Fibroblast of skin of scalp (primary cell): ENCODE measurements around the gene NKRF. TPM values are rescaled to one million over a fixed set of nuclear protein-coding genes. Genes with fewer than 3 reads are reported as not detected.
"Not testable (repeated sequence)": the region's sequence is repeated elsewhere in the genome, so short reads cannot be mapped to it uniquely, and the experiment has no call there.

ENCODE experiments used
- DNase-seq: peaks from one replicate; pipeline ENCODE4 v3.0.0-alpha.2; 2013
- polyA plus RNA-seq, 2 experiments: library from polyadenylated mRNA; unstranded; fragments of 120-200 nt; gene quantifications; one replicate each; pipeline ENCODE4 v1.2.1, GENCODE V29; 2013; ENCODE audit not compliant: insufficient read length in 2 of 2

The NKRF gene
- 7.5 TPM for polyA plus RNA-seq (2013, experiment 1 of 2; ENCODE audit: insufficient read length)
- 7.7 TPM for polyA plus RNA-seq (2013, experiment 2 of 2; ENCODE audit: insufficient read length)

DNA sequence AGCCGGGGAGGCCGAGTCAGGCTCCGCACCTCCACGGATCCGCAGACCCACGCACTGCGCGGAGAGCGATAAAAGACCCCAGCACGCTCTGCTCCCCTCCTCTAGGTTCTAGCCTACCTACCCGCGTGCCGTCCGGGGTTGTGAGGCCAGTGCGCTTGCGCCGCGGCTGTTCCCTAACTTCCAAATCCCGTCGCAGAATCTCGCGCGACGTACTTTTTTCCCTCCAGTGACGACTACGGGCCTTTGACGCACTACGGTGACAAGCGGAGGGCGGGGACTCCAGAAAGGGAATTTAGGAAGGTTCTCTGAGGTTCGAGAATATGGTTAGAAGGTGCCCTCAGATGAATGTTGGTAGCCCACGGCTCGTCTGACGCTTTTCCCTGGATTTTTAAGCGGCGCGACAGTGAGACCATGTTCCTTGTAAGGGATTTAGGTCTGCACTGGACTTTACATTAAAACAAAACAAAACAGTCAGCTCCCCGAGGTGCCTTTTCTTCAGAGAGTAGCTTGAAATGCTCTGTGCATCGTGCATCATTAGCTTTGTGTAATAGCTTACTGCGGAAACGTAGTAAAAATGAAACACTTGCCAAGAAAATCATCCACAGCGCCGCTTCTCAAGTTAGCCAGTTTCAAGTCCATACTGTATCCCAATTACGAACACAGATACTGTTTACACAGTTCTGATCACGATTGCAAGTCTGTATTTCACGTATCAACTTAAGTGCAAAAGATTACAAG lies at the start of gene NKRF:
TSS of gene NKRF (minus strand) at position 145 of the 738 bp plus-strand sequence.
- DNase-seq: peak; percentile 92

DNA sequence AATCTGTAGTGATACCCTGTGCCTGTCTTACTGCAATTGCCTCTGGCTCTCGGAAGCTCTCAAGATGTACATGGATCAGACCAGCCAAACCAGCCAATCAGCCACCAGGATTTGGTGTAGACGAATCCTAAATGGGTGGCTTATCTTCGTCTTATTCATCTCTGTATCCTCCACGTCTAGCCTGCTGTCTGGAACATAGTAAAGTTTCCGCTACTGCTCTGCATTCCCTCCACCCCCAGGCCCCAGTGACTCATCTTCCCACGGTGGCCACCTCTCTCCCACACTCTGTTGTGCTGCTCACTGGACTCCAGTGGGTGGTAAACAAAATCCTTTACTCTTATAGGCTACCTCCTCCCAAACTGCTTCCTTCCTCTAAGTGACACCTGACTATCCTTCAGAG lies 48.9 kb upstream of the NKRF start:
- peak; percentile 54 for DNase-seq

DNA sequence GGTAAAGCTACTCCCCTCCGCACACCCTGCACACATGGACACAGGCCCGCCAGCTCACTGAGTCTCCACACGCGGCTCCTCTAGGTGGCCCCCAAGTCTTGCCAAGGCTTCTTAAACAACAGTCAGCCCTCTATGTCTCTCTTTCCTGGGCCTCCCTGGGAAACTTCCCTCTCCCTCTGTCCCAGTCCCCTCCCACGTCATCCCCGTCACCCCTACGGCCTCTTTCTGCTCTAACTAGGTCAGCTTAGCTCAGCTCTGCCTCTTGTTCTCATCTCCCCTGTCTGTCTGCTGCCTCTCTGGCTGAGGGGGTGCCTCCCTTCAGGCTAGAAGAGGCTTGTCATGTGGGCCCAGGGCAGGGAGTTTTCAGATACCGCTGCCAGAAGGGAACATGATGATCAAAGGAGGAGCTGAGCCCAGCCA lies 47.9 kb upstream of the NKRF start:
- DNase-seq: peak; percentile 32

DNA sequence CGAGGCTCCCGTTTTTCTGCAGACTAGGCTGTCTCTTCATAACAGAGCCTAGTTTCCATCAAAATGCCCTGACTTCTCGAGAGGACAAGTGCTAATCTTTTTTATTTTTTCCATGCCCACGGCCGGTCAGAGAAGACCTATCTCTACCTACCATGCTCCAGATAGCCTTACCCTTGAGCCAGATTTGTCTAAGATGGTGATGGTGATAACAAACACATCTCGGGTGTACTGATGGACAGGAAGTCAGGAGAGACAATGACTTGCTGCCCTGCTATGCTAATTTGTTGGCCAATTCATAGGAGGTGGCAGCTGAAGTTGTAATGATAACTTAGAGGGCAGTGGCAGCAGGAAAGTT lies 42.2 kb upstream of the NKRF start:
- no peak for DNase-seq

DNA sequence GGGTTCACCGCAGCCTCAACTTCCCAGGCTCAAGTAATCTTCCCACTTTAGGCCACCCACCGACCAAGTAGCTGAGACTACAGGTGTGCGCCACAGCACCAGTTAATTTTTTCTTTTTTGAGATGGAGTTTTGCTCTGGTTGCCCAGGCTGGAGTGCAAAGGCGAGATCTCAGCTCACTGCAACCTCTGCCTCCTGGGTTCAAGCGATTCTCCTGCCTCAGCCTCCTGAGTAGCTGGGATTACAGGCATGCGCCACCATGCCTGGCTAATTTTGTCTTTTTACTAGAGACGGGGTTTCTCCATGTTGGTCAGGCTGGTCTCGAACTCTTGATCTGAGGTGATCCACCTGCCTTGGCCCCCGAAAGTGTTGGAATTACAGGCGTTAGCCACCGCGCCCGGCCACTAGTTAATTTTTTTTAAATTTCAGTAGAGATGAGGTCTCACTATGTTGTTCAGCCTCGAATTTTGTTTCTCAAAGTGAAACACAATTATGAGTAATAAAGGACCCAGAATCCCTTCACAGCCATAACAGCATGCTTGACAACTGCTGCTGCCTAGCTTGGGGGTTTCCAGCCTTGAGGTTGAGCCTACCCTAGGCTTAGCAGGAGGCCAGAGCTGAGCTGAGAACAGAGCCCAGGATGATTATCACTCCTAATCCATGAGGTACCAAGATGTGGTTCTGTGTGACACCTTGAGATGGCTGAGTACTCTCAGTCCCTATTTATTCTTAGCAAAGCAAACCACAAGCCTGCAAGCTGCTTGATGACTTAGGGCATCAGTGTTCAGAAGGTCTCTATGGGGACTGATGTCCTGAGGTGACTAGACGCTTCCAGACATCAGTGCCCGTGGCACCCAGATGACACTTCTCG lies 41.6 kb upstream of the NKRF start:
- DNase-seq: no peak

DNA sequence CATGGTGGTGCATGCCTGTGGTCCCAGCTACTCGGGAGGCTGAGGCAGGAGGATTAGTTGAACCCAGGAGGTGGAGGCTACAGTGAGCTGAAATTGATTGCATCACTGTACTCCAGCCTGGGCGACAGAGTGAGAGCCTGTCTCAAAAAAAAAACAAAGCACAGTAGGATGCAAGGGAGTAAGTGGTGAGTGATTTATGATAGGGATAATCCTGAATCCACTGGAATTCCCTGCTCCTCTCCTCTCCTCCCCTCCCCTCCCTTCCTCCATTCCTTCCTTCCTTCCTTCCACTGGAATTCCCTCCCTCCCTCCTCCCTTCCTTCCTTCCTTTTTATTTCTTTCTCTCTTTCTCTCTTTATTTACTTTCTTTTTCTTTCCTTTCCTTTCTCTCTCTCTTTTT lies 40.9 kb upstream of the NKRF start:
- DNase-seq: no peak

DNA sequence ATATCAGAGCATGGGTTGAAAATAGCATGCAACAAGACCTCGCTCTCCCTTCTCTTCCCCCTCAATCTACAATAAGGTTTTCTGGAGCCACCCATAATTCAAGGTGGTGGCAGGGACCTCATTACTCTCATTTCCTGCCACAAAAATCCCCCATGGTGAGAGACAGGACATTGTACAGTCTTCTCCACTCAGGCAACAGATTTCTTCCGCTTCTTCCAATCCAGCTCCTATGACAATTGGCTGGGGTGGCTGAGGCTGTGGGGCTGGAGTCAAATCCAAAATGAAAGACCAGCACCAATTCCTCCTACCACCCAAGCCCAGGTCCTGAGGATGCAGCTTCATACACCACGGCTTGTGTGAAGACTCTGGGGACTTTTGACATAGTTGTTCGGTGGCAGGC lies 40.3 kb upstream of the NKRF start:
- no peak for DNase-seq

DNA sequence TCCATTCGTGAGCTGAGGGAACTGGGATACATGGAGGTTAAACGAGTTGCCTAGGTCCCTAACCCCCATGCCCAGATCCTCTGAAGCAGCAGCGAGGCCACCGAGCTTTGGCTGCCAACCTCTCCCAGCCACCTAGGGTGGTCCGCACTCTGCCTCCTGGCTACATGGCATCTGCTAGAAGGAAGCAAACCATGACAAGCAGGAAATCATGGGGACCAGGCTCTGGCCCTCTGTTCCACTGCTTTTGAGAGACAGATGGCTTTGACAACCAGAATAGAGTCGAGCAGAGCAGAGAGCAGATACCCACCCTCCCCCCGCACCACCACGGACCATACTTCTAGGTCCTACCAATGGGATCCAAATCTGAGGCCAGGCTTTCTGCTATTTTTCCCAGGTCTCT lies 37.5 kb upstream of the NKRF start:
- no peak for DNase-seq

DNA sequence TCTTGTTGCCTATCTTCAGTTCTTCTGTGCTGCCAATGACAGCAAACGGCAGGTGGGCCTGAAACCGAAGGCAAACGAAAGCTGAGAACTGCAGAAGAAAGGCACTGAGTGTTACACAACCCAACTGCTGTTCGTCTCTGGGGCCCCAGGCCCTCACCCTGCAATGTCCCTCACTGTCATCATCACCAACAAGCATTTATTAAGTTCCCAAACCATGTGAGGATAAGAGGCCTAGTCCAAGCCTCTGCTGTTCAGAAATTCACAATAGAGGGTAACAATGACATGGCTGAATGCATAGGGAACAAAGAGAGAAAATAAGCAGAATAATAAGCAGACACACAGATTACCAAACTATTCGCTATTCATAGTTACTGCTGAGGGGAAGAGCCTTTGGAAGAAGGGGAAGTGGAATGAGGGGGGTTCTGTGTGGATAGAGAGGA lies 34.5 kb upstream of the NKRF start:
- DNase-seq: no peak

DNA sequence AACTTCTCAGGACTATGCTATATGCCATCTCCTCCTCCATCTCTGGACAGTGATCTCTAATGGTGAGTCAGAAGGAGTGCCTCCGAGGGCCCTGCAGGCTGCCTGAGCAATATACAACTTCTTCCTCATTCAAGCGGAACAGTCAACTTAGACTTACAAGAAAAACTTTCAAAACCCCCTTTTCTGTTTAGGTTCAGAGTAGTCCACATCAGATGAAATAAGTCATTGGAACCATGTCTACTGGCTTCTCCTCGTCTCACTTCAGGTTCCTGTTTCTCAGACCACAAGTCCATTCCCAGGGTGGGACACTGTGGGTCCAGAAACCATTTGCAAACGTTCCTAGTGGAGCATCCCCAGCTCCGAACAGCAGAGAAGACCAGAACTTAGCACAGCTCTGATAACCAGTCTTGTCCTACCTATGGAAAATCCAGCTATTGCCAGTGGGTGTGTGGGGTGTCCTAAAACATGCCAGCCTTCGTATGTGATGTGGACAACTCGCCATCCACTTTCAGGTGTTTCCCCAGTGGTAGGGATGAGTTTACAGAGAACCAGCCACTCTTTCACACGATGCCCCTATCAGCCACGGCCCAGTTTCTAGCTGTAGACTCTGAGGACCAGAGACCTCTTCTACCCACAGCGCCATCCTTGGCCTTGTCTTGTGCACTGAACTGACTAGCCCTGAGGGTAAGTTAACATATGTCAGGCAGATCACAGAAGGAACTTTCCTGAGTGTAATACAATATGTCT lies 32.7 kb upstream of the NKRF start:
- no peak for DNase-seq

DNA sequence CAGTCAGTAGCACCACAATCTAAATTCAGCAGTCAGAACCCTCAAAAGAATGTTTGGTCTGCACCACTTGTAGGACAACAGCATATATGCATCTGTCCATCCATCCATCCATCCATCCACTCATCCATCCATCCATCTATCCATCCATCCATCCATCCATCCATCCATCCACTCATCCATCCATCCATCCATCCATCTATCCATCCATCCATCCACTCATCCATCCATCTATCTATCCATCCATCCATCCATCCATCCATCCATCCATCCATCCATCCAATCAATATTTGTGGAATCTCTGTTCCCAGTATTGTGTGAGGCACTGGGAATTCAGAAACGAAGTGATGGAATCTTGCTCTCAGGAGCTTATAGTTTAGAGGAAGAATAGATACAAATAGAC lies 31.2 kb upstream of the NKRF start:
- DNase-seq: not testable (repeated sequence)

DNA sequence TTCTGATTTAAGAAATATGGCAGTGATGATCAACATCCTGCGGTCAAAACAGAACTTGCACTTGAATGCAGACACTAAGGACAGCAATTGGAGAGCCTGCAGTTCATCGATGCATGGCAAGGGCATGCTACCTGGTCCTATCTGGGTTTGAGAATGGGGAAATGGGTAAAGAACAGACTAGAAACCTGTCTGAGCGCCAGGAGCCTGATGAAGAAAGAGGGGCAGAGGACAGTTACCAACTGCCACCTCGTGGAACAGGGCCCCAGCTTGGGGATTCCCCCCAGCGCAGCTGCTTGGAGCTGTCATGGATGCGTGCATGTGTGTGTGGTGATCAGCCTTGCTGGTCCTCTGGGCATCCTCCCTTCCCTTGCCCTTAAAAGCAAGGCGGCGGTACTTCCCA lies 30.2 kb upstream of the NKRF start:
- no peak for DNase-seq

DNA sequence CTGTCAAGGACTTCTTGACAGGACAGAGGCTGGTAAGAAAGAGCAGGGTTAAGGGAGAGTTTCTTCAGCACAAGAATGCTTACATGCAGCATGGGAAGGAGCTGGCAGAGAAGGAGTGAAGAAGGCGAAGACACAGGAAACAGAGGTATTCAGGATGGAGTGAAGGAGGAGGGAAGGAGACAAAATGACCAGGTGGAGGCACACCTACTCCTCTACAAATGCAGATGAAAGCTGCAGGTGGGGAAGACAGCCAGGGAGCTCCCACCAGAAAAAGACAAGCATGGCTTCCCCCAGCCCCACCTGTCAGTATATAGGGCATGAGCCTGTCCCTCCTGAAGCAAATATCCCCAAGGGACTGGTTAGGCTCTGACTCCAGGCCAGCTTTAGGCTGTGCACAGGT lies 29.6 kb upstream of the NKRF start:
- DNase-seq: no peak

DNA sequence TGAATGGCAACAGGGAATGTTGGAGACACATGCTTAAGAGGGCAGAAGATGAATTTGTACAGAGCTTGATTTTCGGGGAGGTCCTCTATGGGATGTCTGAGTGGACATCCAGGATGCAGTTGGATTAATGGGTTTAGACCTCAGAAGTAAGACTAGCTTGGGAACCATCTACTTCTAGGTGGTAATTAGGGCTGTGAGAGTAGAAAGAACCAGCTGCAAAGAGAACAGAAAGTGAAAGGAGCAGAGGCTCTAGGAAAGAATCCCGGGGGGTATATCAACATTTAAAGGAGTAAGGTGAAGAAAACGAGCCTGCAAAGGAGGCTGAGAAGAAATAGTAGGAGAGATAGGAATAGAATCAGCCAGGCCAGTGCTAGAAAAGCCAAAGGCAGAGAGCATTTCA lies 29.0 kb upstream of the NKRF start:
- DNase-seq: no peak

DNA sequence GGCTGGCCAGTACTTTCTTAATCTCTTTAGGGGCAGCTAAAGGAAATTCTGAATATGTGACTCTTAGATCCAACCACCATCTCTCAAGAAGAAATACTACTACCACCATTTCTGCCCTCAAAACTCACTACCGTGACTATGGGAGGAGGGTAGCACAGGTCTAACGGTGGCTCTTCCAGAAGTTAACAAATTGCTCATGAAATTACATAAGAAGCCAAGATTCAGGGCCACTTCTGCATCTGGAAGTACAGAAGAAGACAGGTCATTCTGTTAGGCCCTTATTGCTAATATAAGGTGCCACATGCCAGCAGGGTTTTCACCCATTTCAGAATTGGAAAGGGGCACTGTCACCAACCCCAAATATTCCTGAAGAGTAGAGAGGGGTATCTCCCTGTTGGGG lies 19.6 kb upstream of the NKRF start:
- no peak for DNase-seq

DNA sequence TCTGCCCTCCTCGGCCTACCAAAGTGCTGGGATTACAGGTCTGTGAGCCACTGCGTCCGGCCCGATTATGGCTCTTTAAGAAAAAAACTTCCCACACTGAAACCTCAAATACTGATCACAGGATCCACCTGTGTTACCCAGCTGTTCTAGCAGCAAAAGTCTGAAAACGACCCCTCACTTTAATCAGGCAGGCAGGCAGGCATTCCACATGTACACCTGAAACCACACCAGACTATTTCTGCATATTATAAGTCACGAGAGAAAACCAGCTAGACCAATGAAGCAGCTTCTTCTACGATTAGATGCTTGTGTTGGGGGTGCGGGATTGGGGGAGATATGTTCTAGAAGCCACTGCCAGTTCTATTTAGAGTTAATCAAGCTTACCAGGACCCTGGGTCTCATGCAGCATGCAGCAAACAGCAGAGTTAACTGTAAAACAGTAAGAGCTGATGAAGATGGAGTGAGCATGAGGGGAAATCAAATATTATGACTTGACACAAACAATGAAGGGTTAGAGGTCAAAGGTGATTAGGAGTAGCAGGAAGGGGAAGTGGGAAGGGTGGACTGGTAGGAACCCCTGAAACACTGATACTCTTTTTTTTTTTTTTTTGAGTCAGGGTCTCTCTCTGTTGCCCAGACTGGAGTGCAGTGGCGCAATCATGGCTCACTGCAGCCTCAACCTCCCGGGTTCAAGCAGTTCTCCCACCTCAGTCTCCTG lies 18.9 kb upstream of the NKRF start:
- DNase-seq: no peak

DNA sequence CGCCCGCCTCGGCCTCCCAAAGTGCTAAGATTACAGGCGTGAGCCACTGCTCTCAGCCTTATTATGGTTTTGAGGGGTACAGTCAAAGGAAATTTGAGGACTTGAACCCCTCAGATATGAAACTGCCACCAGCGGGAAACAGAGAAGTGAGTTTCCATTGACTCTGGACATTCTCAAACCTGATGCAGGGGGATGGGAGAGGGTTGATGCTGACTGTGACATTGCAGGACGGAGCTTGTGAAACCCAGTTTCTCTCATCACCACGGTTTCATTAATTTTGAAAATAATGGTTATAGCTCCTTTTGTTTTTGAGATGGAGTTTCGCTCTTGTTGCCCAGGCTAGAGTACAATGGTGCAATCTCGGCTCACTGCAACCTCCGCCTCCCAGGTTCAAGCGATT lies 18.2 kb upstream of the NKRF start:
- DNase-seq: no peak

DNA sequence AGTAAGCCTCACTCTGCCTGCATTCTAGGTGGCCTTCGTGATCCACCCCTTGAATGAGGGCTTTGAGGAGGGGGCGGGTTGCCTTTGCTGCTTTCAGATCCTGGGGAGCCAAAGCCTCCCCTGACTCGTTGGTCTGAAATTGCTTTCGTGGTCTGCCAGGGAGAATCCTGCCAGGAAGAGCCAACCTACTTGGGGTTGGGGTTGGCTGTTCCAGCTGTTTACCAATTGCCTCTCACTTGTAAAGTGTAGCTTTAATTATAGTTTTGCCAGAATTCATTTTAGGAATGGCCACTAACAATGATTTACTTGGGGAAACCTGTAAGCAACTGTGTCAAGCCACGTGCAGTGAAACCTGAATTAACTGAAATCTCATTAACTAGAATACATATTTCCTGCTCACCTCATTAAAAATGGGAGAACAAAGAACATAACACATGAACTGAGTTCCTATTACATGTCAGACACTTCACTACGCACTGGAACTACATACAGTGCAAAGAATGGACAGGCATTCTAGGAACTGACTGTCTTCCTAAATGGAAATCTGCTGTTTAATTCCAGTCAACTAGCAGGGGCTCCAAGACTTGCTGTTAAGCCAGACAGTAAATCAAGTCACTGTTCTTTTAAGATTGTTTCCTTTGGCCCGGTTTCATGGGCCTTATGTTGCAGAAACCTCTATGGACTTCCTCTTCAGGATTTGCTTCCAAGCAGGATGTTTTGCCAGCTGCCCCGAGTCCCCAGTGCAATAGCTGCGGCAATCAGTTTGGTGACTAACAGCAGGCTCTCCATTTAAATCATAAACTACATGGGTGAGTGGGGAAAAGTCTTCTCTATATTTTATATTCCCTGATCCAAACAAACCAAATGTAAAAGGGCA lies 16.4 kb upstream of the NKRF start:
- DNase-seq: peak; percentile 64

DNA sequence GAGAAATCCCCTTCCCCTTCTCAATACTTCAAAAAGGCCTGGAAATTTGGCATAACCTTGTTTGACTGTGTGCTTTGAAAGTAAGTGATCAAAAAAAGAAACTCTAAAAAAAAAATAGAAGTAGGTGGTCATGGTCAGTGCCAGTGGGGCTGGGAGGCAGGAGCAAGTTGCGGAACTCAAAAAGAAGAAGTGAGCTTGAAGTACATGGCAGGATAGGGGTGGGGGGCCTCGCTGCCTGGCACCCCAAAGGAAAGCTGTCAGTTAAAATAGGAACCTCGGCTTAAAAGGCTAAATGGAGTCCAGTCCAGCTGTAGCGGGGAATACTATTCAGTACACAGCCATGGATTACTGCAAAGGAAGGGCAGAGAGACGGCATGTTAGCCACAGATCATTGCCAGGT lies 12.2 kb upstream of the NKRF start:
- no peak for DNase-seq

DNA sequence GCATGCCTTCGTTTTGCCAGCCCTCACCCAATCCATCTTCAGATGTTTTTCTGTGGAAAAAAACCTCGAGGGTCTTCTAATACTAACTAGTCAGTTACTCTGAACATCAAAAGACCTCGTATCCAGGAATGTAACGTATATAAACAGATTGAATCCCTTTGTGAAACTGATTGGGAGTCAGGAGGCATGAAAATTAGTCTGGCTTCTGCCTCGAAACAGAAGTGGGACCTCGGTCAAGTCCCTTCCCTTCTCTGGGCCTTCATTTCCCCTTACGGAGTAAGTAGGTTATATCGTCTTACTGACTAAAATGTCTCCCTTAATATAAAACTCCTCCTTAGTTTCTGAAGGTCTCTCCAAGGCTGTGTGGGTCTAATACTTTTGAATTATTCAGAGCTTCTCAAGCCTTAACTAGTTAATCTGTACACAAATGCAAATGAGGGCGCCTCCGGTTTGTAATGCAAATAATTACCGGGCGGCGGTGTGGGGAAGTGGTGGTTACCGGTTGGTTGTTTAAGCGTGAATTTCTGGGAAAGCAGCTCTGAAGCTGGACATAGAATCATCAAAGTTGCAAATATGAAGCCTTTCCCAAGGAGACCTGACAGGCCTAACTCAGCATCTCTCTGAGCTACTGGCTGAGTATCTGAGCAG lies 11.4 kb upstream of the NKRF start:
- DNase-seq: no peak

DNA sequence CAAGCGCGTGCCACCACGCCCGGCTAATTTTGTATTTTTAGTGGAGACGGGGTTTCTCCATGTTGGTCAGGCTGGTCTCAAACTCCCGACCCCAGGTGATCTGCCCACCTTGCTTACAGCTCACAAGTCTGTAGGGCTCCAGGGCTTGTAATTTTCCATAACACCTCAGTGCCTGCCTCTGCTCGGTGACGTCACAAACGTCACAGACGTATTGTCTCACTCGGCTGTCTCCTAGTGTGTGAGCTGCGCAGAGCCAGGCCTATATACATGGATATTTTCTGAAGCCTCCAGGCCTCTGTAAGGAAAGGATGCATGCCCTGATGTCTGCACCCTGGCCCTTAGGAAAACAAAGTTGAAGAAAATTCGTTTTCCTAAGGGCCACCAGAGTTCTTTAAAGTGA lies 8.6 kb upstream of the NKRF start:
- DNase-seq: no peak
